NCI-H748 (cell line): ENCODE results near the gene ENTREP1.
A peak's percentile ranks its signal among the peaks of the same experiment; 100 is the strongest.

Experiments
- DNase-seq: peaks from one replicate; lab custom pipeline; 2025; ENCODE audit not compliant: unreplicated experiment; lab: John Stamatoyannopoulos, UW

The ENTREP1 gene

GRCh38 chr9:69364510-69365150 is 39.6 kb downstream of the ENTREP1 start:
- no peak for DNase-seq

GRCh38 chr9:69370430-69370829 is 45.4 kb downstream of the ENTREP1 start:
- DNase-seq: no peak

GRCh38 chr9:69371001-69371400 is 46.0 kb downstream of the ENTREP1 start:
- DNase-seq: no peak

GRCh38 chr9:69376651-69377050 is 51.6 kb downstream of the ENTREP1 start:
- DNase-seq: no peak

- no peak for DNase-seq
Measured at GRCh38 chr9:69377291-69377690, 52.3 kb downstream of the ENTREP1 start.

GRCh38 chr9:69377981-69378380 is 53.0 kb downstream of the ENTREP1 start:
- peak; percentile 9 for DNase-seq

GRCh38 chr9:69379270-69379982 is 54.4 kb downstream of the ENTREP1 start:
- DNase-seq: no peak

- no peak for DNase-seq
Measured at GRCh38 chr9:69380301-69380700, 55.3 kb downstream of the ENTREP1 start.

GRCh38 chr9:69380811-69381210 is 55.8 kb downstream of the ENTREP1 start:
- no peak for DNase-seq

GRCh38 chr9:69382135-69382534 is 57.1 kb downstream of the ENTREP1 start:
- DNase-seq: no peak

GRCh38 chr9:69385581-69386033 is 60.6 kb downstream of the ENTREP1 start:
- DNase-seq: peak; percentile 68

- DNase-seq: no peak
Measured at GRCh38 chr9:69386651-69387050, 61.6 kb downstream of the ENTREP1 start.

GRCh38 chr9:69388596-69388995 is 63.6 kb downstream of the ENTREP1 start:
- DNase-seq: no peak

GRCh38 chr9:69389437-69389995 is 64.5 kb downstream of the ENTREP1 start:
- peak; percentile 59 for DNase-seq

GRCh38 chr9:69391487-69391886 is 66.5 kb downstream of the ENTREP1 start:
- DNase-seq: no peak

- DNase-seq: no peak
Measured at GRCh38 chr9:69391946-69392345, 66.9 kb downstream of the ENTREP1 start.

- DNase-seq: no peak
Measured at GRCh38 chr9:69392826-69393225, 67.8 kb downstream of the ENTREP1 start.

- DNase-seq: no peak
Measured at GRCh38 chr9:69393425-69393824, 68.4 kb downstream of the ENTREP1 start.

GRCh38 chr9:69395718-69396117 is 70.7 kb downstream of the ENTREP1 start:
- DNase-seq: no peak

GRCh38 chr9:69396759-69397158 is 71.7 kb downstream of the ENTREP1 start:
- DNase-seq: no peak

GRCh38 chr9:69397384-69398214 is 72.6 kb downstream of the ENTREP1 start:
- no peak for DNase-seq
